Globus pallidus (tissue), 1 donor: ENCODE data around the gene TCP1.
"Not testable (repeated sequence)": the region's sequence is repeated elsewhere in the genome, so short reads cannot be mapped to it uniquely, and the experiment has no call there.

Source experiments
- DNase-seq: peaks from one replicate; pipeline ENCODE4 v3.0.0-alpha.2; 2015; ENCODE audit warnings: low spot score

The TCP1 gene

GRCh38 chr6:159789377-159790148 lies at the start of gene TCP1:
TSS of gene TCP1 (minus strand) at chr6:159789602. CDS start at chr6:159789468, 134 bp downstream.
- peak; percentile 100 for DNase-seq

DNA sequence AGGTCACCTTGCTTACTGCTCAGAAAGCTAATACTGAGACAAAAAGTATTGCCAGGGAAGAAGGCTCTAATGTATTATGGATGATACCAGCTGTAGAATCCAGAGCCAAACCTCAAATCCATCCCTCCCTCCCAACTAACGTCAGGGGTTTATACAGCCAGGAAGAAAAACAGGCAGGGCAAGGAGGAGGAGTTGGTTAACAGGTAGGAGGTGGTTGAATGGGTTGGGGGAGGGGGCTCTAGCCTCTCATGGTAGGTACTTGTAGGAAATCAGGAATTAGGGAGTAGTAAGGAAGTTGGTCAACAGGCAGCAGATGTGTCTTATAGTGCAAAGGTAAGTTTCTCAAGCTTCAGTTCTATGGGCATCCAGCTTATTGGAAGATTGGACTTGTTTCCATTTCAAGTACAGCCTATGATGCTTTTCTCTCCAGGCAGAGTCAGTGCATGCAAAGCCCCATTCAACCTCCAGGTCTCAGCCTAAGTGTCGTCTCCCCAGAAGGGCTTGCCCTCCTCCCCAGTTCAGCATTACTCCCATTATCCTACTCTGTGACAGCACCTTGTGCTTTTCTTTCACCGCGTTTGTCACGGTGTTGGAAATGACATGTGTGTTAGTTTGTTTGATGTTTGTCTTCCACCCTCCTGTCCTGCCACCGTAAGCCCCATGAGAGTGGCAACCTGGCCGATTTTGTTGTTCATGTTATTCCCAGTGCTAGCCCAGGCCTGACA lies 48.8 kb upstream of the TCP1 start:
- DNase-seq: no peak

- no peak for DNase-seq
Measured at GRCh38 chr6:159837511-159837910, 48.1 kb upstream of the TCP1 start.

GRCh38 chr6:159836718-159837490 lies 47.5 kb upstream of the TCP1 start:
- DNase-seq: no peak

DNA sequence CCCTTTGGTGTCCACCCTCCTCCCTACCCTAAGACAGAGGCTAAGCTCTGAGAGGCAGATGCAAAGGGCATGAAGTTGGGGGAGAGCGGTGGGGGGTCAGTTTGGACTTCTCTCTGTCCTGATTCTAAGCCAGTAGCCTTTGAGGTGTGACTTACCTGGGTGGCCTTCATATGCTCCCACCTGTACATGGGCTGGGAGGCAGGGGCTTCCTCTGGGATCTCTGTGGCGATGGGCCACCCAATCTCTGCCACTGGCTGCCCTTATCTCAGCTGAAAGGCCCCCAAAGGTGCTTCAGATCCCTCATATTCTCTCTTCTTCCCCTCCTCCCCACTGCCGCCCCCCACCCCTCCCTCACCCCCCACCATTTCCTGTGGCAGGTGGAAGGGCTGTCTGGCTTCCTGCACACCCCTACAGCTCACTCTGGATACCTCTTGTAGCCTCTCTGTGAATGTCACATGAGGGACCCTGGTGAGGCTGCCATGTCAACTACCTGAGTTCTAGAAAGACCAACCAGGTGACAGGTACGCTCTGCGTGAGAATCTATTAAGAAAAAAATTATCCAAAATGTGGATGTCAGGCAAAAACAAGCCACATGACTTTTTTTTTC lies 44.7 kb upstream of the TCP1 start:
- DNase-seq: no peak

DNA sequence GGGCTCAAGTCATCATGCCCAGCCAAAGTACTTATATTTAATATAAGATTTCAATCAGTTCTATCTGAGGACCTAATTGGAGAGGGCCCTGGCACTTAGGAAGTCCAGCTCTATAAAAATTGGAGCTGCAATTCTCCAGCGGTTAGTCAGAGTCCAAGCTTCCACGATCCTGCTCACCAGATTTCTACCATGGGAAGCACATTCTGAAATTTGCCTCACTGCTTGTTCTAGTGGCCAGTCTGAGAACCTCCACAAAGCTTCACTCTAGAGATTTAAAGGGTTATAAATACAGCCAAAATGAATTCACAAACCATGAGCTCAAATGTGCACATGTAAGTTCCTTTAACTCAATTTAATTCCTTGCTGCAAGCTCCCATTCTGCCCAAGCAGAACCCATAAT lies 44.2 kb upstream of the TCP1 start:
- DNase-seq: no peak

- DNase-seq: no peak
Measured at GRCh38 chr6:159832946-159833345, 43.5 kb upstream of the TCP1 start.

DNA sequence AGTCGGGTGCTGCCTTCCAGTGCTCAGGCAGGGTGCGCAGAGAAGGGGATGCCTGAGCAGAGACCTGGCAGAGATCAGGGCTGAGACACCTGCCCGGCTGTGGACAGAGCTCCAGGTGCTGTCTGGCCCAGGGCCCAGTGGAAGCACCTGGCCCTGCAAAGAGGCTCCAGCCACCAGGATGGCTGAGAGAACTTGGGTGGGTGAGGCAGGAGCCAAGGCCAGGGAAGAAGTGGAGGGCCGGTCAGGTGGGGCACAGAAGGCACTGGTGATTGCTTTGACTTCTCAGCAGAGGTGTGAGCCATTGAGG lies 41.9 kb upstream of the TCP1 start:
- no peak for DNase-seq

- DNase-seq: no peak
Measured at GRCh38 chr6:159830501-159831372, 41.3 kb upstream of the TCP1 start.

- DNase-seq: no peak
Measured at GRCh38 chr6:159829526-159829925, 40.1 kb upstream of the TCP1 start.

- DNase-seq: no peak
Measured at GRCh38 chr6:159828074-159828473, 38.7 kb upstream of the TCP1 start.

GRCh38 chr6:159826968-159827647 lies 37.7 kb upstream of the TCP1 start:
- DNase-seq: no peak

DNA sequence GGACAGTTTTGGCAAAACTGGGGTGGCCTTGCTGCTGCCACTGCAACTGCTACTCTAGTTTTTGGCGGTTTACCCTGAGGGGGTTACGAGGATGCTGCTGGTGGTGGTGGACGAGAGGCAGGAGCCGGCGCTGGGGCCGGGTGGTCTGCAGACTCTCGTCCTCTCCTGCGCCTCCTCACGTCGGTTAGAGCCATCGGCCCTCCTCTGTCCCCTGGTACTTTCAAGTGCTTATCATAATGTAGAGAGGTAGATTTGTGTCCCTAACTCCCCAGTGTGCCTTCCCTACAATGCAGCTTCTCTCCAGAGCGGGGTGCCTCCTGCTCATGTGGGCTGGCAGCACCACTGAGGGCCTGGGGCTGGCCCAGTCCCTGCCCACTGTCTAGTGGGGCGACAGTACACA lies 36.6 kb upstream of the TCP1 start:
- DNase-seq: no peak

- DNase-seq: not testable (repeated sequence)
Measured at GRCh38 chr6:159824690-159825089, 35.3 kb upstream of the TCP1 start.

GRCh38 chr6:159823953-159824352 lies 34.6 kb upstream of the TCP1 start:
- no peak for DNase-seq

DNA sequence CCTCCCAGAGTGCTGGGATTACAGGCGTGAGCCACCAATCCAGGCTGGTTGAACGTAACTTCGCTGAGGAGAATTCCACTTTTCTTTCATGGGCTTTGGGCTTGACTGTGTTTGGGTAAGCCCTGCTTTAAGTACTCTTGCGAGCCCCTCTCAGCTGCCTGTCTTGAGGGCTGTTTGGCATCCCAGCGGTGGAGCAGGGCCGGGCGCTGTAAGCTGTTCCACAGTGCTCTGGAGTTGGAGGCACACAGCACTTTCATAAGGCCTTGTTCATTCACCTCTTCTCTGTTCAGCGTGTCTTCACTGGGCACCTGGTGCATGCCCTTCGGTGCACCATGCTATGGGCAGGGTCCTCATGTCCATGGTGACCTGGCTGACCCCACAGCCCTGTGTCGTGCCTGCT lies 32.3 kb upstream of the TCP1 start:
- no peak for DNase-seq

- no peak for DNase-seq
Measured at GRCh38 chr6:159821122-159821521, 31.7 kb upstream of the TCP1 start.

DNA sequence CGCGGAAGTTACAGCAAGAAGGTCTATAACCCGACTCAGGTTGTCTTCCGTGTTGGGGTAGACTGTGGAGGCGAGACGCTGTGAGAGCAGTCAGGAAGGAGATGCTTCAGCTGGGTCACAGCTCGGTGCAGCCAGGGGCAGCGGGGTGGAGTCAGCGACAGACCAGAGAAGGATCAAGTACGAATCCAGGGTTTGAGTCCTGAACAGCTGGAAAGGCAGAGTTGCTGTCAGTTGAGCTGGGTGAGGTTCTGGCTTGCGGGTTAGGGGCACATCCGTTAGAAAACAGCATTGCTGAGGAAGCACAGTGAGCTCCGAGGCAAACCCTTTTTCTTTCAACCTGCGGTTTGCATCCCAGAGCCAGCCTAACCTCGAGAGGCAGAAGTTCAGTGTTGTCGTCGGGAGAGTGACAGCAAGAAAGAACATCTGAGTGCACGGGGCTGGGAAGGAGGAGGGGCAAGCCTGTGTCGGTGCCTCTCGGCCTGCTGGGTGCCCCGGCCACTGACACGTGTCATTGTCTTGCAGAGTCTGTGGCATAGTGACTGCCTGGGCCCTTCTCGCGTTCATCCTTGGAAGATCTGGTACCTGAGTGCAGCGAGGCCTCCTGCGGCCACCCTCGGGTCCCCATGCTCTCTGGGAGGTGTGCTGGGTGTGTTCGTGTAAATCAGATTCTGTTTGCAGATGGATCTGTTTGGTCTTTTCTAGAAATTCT lies 30.7 kb upstream of the TCP1 start:
- no peak for DNase-seq

DNA sequence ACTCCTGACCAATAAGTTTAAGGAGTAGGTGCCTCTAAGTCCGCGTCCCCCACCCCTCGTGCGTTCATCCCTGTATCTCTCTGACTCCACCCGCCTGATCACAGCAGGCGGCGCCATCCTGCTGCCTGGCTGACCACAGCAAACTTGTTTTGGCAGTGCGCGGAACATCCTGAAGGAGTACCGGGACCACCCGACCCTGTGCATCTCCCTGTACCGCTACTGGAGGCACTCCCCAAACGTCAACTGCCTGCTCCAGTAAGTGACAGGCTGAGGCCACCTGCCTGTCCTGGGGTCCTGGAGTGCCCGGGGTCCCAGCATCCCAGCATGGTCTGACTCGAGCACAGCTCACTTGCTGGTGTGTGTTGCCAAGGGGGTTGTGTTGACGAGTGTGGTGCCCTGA lies 29.7 kb upstream of the TCP1 start:
- DNase-seq: no peak
